Superior temporal gyrus (tissue), 1 donor: ENCODE data around the gene TARS1.

Experiments used
- DNase-seq: peaks from one replicate; pipeline ENCODE4 v3.0.0-alpha.2; 2016; ENCODE audit errors: extremely low spot score

Gene TARS1

GRCh38 chr5:33439905-33440481, 772 bp upstream of the TARS1 start:
- no peak for DNase-seq

GRCh38 chr5:33441241-33442177, 744 bp downstream of the TARS1 start:
- DNase-seq = peak; percentile 72

- DNase-seq = no peak
Measured at GRCh38 chr5:33444542-33444941, 3.8 kb downstream of the TARS1 start.

- no peak for DNase-seq
Measured at GRCh38 chr5:33445798-33446197, 5.0 kb downstream of the TARS1 start.

- DNase-seq = no peak
Measured at GRCh38 chr5:33448118-33448517, 7.4 kb downstream of the TARS1 start.

- DNase-seq = no peak
Measured at GRCh38 chr5:33457126-33457525, 16.4 kb downstream of the TARS1 start.

GRCh38 chr5:33457817-33458216, 17.1 kb downstream of the TARS1 start:
- no peak for DNase-seq

GRCh38 chr5:33460210-33460609, 19.4 kb downstream of the TARS1 start:
- no peak for DNase-seq

- no peak for DNase-seq
Measured at GRCh38 chr5:33462456-33462855, 21.7 kb downstream of the TARS1 start.

- DNase-seq = no peak
Measured at GRCh38 chr5:33465120-33465519, 24.4 kb downstream of the TARS1 start.

GRCh38 chr5:33468775-33469435, 28.1 kb downstream of the TARS1 start:
- no peak for DNase-seq

GRCh38 chr5:33470544-33470943, 29.8 kb downstream of the TARS1 start:
- peak; percentile 51 for DNase-seq

- DNase-seq = no peak
Measured at GRCh38 chr5:33472805-33473409, 32.1 kb downstream of the TARS1 start.

GRCh38 chr5:33474004-33474403, 33.2 kb downstream of the TARS1 start:
- no peak for DNase-seq

GRCh38 chr5:33474931-33475499, 34.2 kb downstream of the TARS1 start:
- DNase-seq = no peak

GRCh38 chr5:33475706-33476105, 34.9 kb downstream of the TARS1 start:
- DNase-seq = no peak

GRCh38 chr5:33476992-33477391, 36.2 kb downstream of the TARS1 start:
- no peak for DNase-seq

- DNase-seq = no peak
Measured at GRCh38 chr5:33477816-33478215, 37.1 kb downstream of the TARS1 start.

- no peak for DNase-seq
Measured at GRCh38 chr5:33479311-33479710, 38.5 kb downstream of the TARS1 start.

GRCh38 chr5:33480876-33481275, 40.1 kb downstream of the TARS1 start:
- no peak for DNase-seq

GRCh38 chr5:33482335-33482734, 41.6 kb downstream of the TARS1 start:
- no peak for DNase-seq

GRCh38 chr5:33487236-33487635, 46.5 kb downstream of the TARS1 start:
- no peak for DNase-seq
